Caco-2 (cell line): Measurements from ENCODE around the gene ROBO1. TPM values are rescaled to one million over a fixed set of nuclear protein-coding genes. Genes with fewer than 3 reads are reported as not detected.

Experiments used
- BruUV-seq: library from RNA; stranded (reverse); fragments of 400-500 nt; replicated peaks from 2 replicates; lab custom pipeline; 2021; lab: Mats Ljungman, UMichigan
- CTCF ChIA-PET: fragments of 300-600 bp; sonication (Branson Sonifier 250); formaldehyde crosslinking; loops from one replicate; lab custom pipeline; 2022; ENCODE audit warnings: antibody characterized with exemption; lab: Charles Lee
- POLR2A ChIA-PET: fragments of 300-600 bp; sonication (Branson Sonifier 250); formaldehyde crosslinking; loops from one replicate; lab custom pipeline; 2022; ENCODE audit warnings: antibody characterized with exemption; lab: Charles Lee
- DNase-seq, 2 experiments: peaks; one replicate each; pipeline versions ENCODE4 v3.0.0 to v3.0.0-alpha.2; 2020 to 2022
- H3K27me3 ChIP-seq: replicated peaks from 2 replicates; pipeline ENCODE4 v1.6.0; 2011; ENCODE audit warnings: low read length; ENCODE audit not compliant: control insufficient read depth, insufficient read depth
- H3K36me3 ChIP-seq: 2 replicates; pipeline ENCODE4 v1.5.1; 2011; ENCODE audit warnings: low read length; ENCODE audit not compliant: control insufficient read depth, insufficient read depth
- H3K4me1 ChIP-seq: fragments of 250-450 bp; sonication (Bioruptor Pico); 2 replicates; pipeline ENCODE4 v1.5.1; 2020; ENCODE audit warnings: mild to moderate bottlenecking
- H3K4me3 ChIP-seq: 2 replicates; pipeline ENCODE4 v1.5.1; 2011; ENCODE audit warnings: low read depth, mild to moderate bottlenecking, control low read depth, low read length
- H3K9me3 ChIP-seq: fragments of 250-450 bp; sonication (Bioruptor Pico); 2 replicates; pipeline ENCODE4 v1.5.1; 2020; ENCODE audit warnings: mild to moderate bottlenecking, moderate library complexity
- H3K27ac Mint-ChIP-seq: one replicate; pipeline ENCODE4 v1.8.0; 2022; ENCODE audit warnings: mixed read lengths; ENCODE audit not compliant: unreplicated experiment
- H3K27me3 Mint-ChIP-seq: one replicate; pipeline ENCODE4 v1.8.0; 2022; ENCODE audit warnings: mixed read lengths; ENCODE audit not compliant: insufficient read depth, unreplicated experiment
- H3K36me3 Mint-ChIP-seq: one replicate; pipeline ENCODE4 v1.8.0; 2022; ENCODE audit warnings: mild to moderate bottlenecking, mixed read lengths; ENCODE audit not compliant: insufficient read depth, unreplicated experiment
- H3K4me1 Mint-ChIP-seq: one replicate; pipeline ENCODE4 v1.8.0; 2022; ENCODE audit warnings: low read depth, mixed read lengths; ENCODE audit not compliant: unreplicated experiment
- H3K4me3 Mint-ChIP-seq: one replicate; pipeline ENCODE4 v1.8.0; 2022; ENCODE audit warnings: mild to moderate bottlenecking, moderate library complexity, mixed read lengths; ENCODE audit not compliant: unreplicated experiment
- H3K9me3 Mint-ChIP-seq: one replicate; pipeline ENCODE4 v1.8.0; 2022; ENCODE audit warnings: mixed read lengths; ENCODE audit not compliant: unreplicated experiment
- CTCF ChIP-seq, 2 experiments: fragments of 200-600 bp in 1 of 2; IDR thresholded peaks; 1 replicate in 1 of 2; 2 replicates in 1 of 2; pipeline versions ENCODE4 v1.5.1 to v1.8.0; 2011 to 2022; ENCODE audit warnings: antibody characterized with exemption in 1 of 2, control low read depth in 1 of 2, inconsistent platforms in 1 of 2, low read depth in 1 of 2, low read length in 1 of 2, mild to moderate bottlenecking in 1 of 2, moderate library complexity in 1 of 2; ENCODE audit not compliant: insufficient read depth in 1 of 2, severe bottlenecking in 1 of 2, unreplicated experiment in 1 of 2
- intact Hi-C: fragments of 100-400 bp; cut with micrococcal nuclease; formaldehyde crosslinking; loops from one replicate; pipeline ENCODE4 v1.10.0; 2022; ENCODE audit not compliant: unreplicated experiment
- total RNA-seq: library from RNA; stranded (reverse); gene quantifications from 2 replicates; pipeline ENCODE4 v1.2.3, GENCODE V29; 2022

ROBO1 gene
- total RNA-seq, 1 experiment from 2014 or later: 1.8 TPM

DNA sequence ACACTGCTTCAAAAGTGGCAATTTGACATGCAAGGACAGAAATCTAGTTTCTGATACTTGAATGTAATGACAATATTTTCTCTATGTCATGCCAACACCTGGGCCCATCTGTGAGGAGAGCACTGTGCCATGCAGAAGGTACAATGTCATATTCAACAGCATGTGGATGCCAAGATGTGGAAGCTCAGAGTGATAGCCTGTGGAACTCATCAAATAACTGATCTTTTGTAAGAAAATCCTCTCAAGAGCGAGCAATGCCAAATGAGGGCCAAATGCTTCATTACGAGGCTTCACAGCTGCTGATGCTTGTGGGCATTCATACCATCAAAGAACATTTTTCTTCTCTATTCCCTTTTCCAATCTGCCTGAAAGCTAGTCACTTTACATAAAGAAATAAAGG lies 95.1 kb downstream of the ROBO1 start:
- H3K9me3 Mint-ChIP-seq: no peaks in the 10 kb centered on the region
- no peak for DNase-seq
- no peaks in the 10 kb centered on the region for H3K36me3 ChIP-seq
- no peak for TF ChIP-seq CTCF (IDR thresholded peaks at IDR 0.05; ENCODE audit: insufficient read depth in 1 of 2, low read depth in 1 of 2, low read length in 1 of 2, severe bottlenecking in 1 of 2, unreplicated experiment in 1 of 2)
- no peaks in the 10 kb centered on the region for H3K27me3 Mint-ChIP-seq
- ChIA-PET POLR2A (no interaction called here), CTCF (no interaction called here)
- no peak overlapping the region for H3K27ac Mint-ChIP-seq
- H3K9me3 ChIP-seq: no peaks in the 10 kb centered on the region
- H3K4me3 ChIP-seq: no peak overlapping the region
- no TSS peak for BruUV-seq
- no peaks in the 10 kb centered on the region for H3K27me3 ChIP-seq
- intact Hi-C loops: no loop called here
- no peaks in the 10 kb centered on the region for H3K4me1 ChIP-seq
- H3K4me3 Mint-ChIP-seq: no peak overlapping the region
- H3K4me1 Mint-ChIP-seq: no peaks in the 10 kb centered on the region
- no peaks in the 10 kb centered on the region for H3K36me3 Mint-ChIP-seq

DNA sequence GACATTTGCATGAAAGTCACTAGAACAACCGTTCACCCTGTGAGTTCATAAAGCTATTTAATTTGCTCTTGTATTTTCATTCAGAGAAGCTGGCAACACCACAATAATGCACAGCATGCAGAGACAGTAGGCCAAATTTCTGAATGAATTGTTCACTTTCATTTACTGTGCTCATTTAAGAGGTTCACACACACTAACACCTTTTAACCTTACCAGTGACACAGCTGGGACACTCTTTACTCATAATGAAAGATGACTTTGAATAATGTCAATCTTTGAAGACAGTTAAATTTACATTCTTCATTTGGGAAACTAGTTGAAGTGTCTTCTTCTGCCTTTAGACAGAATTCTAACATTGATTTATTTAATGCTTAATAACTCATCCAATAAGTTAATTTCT lies 95.7 kb downstream of the ROBO1 start:
- ChIA-PET CTCF (no interaction called here), POLR2A (no interaction called here)
- H3K27me3 ChIP-seq: no peaks in the 10 kb centered on the region
- H3K4me3 Mint-ChIP-seq: no peak overlapping the region
- H3K4me3 ChIP-seq: no peak overlapping the region
- BruUV-seq: no TSS peak
- intact Hi-C loops: no loop called here
- H3K9me3 ChIP-seq: no peaks in the 10 kb centered on the region
- H3K4me1 Mint-ChIP-seq: no peaks in the 10 kb centered on the region
- no peaks in the 10 kb centered on the region for H3K36me3 Mint-ChIP-seq
- H3K36me3 ChIP-seq: no peaks in the 10 kb centered on the region
- no peak for TF ChIP-seq CTCF (IDR thresholded peaks at IDR 0.05; ENCODE audit: insufficient read depth in 1 of 2, low read depth in 1 of 2, low read length in 1 of 2, severe bottlenecking in 1 of 2, unreplicated experiment in 1 of 2)
- no peaks in the 10 kb centered on the region for H3K27me3 Mint-ChIP-seq
- H3K9me3 Mint-ChIP-seq: no peaks in the 10 kb centered on the region
- H3K27ac Mint-ChIP-seq: no peak overlapping the region
- no peaks in the 10 kb centered on the region for H3K4me1 ChIP-seq
- no peak for DNase-seq

- no peak overlapping the region for H3K4me3 Mint-ChIP-seq
- CTCF ChIA-PET: no interaction called here
- H3K9me3 Mint-ChIP-seq: no peaks in the 10 kb centered on the region
- Histone ChIP-seq H3K27me3 (no peaks in the 10 kb centered on the region), H3K4me1 (no peaks in the 10 kb centered on the region), H3K9me3 (no peaks in the 10 kb centered on the region), H3K36me3 (no peaks in the 10 kb centered on the region), H3K4me3 (no peak overlapping the region)
- no peak overlapping the region for H3K27ac Mint-ChIP-seq
- no peak for DNase-seq
- intact Hi-C loops: no loop called here
- H3K27me3 Mint-ChIP-seq: no peaks in the 10 kb centered on the region
- no peak for TF ChIP-seq CTCF (IDR thresholded peaks at IDR 0.05; ENCODE audit: insufficient read depth in 1 of 2, low read depth in 1 of 2, low read length in 1 of 2, severe bottlenecking in 1 of 2, unreplicated experiment in 1 of 2)
- POLR2A ChIA-PET: no interaction called here
- no peaks in the 10 kb centered on the region for H3K36me3 Mint-ChIP-seq
- H3K4me1 Mint-ChIP-seq: no peaks in the 10 kb centered on the region
- BruUV-seq: no TSS peak
These were observed 97.6 kb downstream of the ROBO1 start for GRCh38 chr3:79670178-79670577.
